WTC11 (cell line): ENCODE data around the gene PARM1. TPM values are rescaled to one million over a fixed set of nuclear protein-coding genes. Genes with fewer than 3 reads are reported as not detected.
A peak's percentile ranks its signal among the peaks of the same experiment; 100 is the strongest.

ENCODE experiments used
- ATAC-seq: fragments of 200-7000 bp; cut with Tn5 transposase; 2 replicates; pipeline ENCODE4 v1.10.0; 2021; ENCODE audit warnings: mild to moderate bottlenecking, moderate library complexity
- CTCF ChIA-PET: fragments of 300-600 bp; sonication (Branson Sonifier 250); formaldehyde crosslinking; loops from one replicate; lab custom pipeline; 2021; ENCODE audit warnings: antibody characterized with exemption; lab: Charles Lee
- POLR2A ChIA-PET: fragments of 350-600 bp; sonication (Branson Sonifier 250); formaldehyde crosslinking; loops from one replicate; lab custom pipeline; 2021; ENCODE audit warnings: antibody characterized with exemption; lab: Charles Lee
- DNase-seq: peaks from one replicate; pipeline ENCODE4 v3.0.0; 2021; ENCODE audit warnings: low spot score
- H3K27ac Mint-ChIP-seq: 2 replicates; pipeline ENCODE4 v1.8.0; 2021; ENCODE audit warnings: mixed read lengths
- H3K27me3 Mint-ChIP-seq: 2 replicates; pipeline ENCODE4 v1.8.0; 2021; ENCODE audit warnings: low read depth, mild to moderate bottlenecking, moderate library complexity, mixed read lengths
- H3K36me3 Mint-ChIP-seq: 2 replicates; pipeline ENCODE4 v1.8.0; 2021; ENCODE audit warnings: mixed read lengths
- H3K4me1 Mint-ChIP-seq: 2 replicates; pipeline ENCODE4 v1.8.0; 2022; ENCODE audit warnings: mixed read lengths
- H3K4me3 Mint-ChIP-seq: 2 replicates; pipeline ENCODE4 v1.8.0; 2021; ENCODE audit warnings: mild to moderate bottlenecking, moderate library complexity, mixed read lengths
- H3K9me3 Mint-ChIP-seq: 2 replicates; pipeline ENCODE4 v1.8.0; 2021; ENCODE audit warnings: mixed read lengths
- ATF2 ChIP-seq: sonication (generic); formaldehyde crosslinking; IDR thresholded peaks from 2 replicates; pipeline ENCODE4 v1.8.1; 2022; ENCODE audit warnings: low read depth, missing genetic modification reagents, borderline replicate concordance
- CREB1 ChIP-seq: sonication (generic); formaldehyde crosslinking; IDR thresholded peaks from 2 replicates; pipeline ENCODE4 v1.8.0; 2023; ENCODE audit warnings: mild to moderate bottlenecking, missing genetic modification reagents
- E2F1 ChIP-seq: sonication (generic); formaldehyde crosslinking; IDR thresholded peaks from 2 replicates; pipeline ENCODE4 v1.8.0; 2022; ENCODE audit warnings: mild to moderate bottlenecking, missing genetic modification reagents
- ELF4 ChIP-seq: sonication (generic); formaldehyde crosslinking; IDR thresholded peaks from 2 replicates; pipeline ENCODE4 v1.8.1; 2022; ENCODE audit warnings: low read depth, mild to moderate bottlenecking, moderate library complexity, missing genetic modification reagents
- GRHL2 ChIP-seq: fragments of 250-450 bp; sonication (Bioruptor Pico); IDR thresholded peaks from 2 replicates; pipeline ENCODE4 v1.8.0; 2022; ENCODE audit warnings: mild to moderate bottlenecking, moderate library complexity; ENCODE audit not compliant: insufficient replicate concordance, severe bottlenecking
- HMGA2 ChIP-seq: fragments of 250-450 bp; sonication (Bioruptor Pico); IDR thresholded peaks from 2 replicates; pipeline ENCODE4 v1.4.0; 2021; ENCODE audit warnings: mild to moderate bottlenecking, moderate library complexity
- IRF2 ChIP-seq: sonication (generic); formaldehyde crosslinking; IDR thresholded peaks from 2 replicates; pipeline ENCODE4 v1.8.0; 2022; ENCODE audit warnings: low read depth, missing genetic modification reagents, borderline replicate concordance
- JAZF1 ChIP-seq: fragments of 250-450 bp; sonication (Bioruptor Pico); IDR thresholded peaks from 2 replicates; pipeline ENCODE4 v1.9.0; 2021; ENCODE audit warnings: moderate library complexity, mild to moderate bottlenecking, inconsistent platforms
- MXD4 ChIP-seq: fragments of 250-450 bp; sonication (Bioruptor Pico); IDR thresholded peaks from 2 replicates; pipeline ENCODE4 v1.8.0; 2021; ENCODE audit warnings: mild to moderate bottlenecking, moderate library complexity, borderline replicate concordance
- NFE2L1 ChIP-seq: sonication (generic); formaldehyde crosslinking; IDR thresholded peaks from 2 replicates; pipeline ENCODE4 v1.8.1; 2023; ENCODE audit warnings: missing genetic modification reagents
- NR2C2 ChIP-seq: sonication (generic); formaldehyde crosslinking; IDR thresholded peaks from 2 replicates; pipeline ENCODE4 v1.8.0; 2022; ENCODE audit warnings: mild to moderate bottlenecking, missing genetic modification reagents
- SMAD3 ChIP-seq: sonication (generic); formaldehyde crosslinking; IDR thresholded peaks from 2 replicates; pipeline ENCODE4 v1.8.0; 2022; ENCODE audit warnings: missing genetic modification reagents, mild to moderate bottlenecking, borderline replicate concordance
- SMAD4 ChIP-seq: sonication (generic); formaldehyde crosslinking; IDR thresholded peaks from 2 replicates; pipeline ENCODE4 v1.8.0; 2022; ENCODE audit warnings: mild to moderate bottlenecking, missing genetic modification reagents
- TP53 ChIP-seq: sonication (generic); formaldehyde crosslinking; IDR thresholded peaks from 2 replicates; pipeline ENCODE4 v1.8.1; 2023; ENCODE audit warnings: mild to moderate bottlenecking, missing genetic modification reagents
- USF2 ChIP-seq: sonication (generic); formaldehyde crosslinking; IDR thresholded peaks from 2 replicates; pipeline ENCODE4 v1.8.1; 2023; ENCODE audit warnings: mild to moderate bottlenecking, missing genetic modification reagents, moderate library complexity
- ZNF138 ChIP-seq: sonication (generic); formaldehyde crosslinking; conservative IDR thresholded peaks from 2 replicates; pipeline ENCODE4 v1.8.1; 2022; ENCODE audit warnings: mild to moderate bottlenecking, moderate library complexity, missing genetic modification reagents
- ZNF396 ChIP-seq: fragments of 250-450 bp; sonication (Bioruptor Pico); IDR thresholded peaks from 2 replicates; pipeline ENCODE4 v1.8.0; 2021; ENCODE audit warnings: mild to moderate bottlenecking, moderate library complexity, borderline replicate concordance
- ZNF425 ChIP-seq: fragments of 250-450 bp; sonication (Bioruptor Pico); conservative IDR thresholded peaks from 2 replicates; pipeline ENCODE4 v1.9.0; 2021; ENCODE audit warnings: mild to moderate bottlenecking
- total RNA-seq: library from RNA; stranded (reverse); gene quantifications from 3 replicates; pipeline ENCODE4 v1.2.3, GENCODE V29; 2021
- TF ChIP-seq, protein P1 (sequence below): sonication (generic); formaldehyde crosslinking; IDR thresholded peaks from 2 replicates; pipeline ENCODE4 v1.8.0; 2022; ENCODE audit warnings: mild to moderate bottlenecking, missing genetic modification reagents
- TF ChIP-seq, protein P2 (sequence below): fragments of 250-450 bp; sonication (Bioruptor Pico); IDR thresholded peaks from 2 replicates; pipeline ENCODE4 v1.9.0; 2021; ENCODE audit warnings: mild to moderate bottlenecking
- TF ChIP-seq, protein P3 (sequence below): sonication (generic); formaldehyde crosslinking; IDR thresholded peaks from 2 replicates; pipeline ENCODE4 v1.8.0; 2022; ENCODE audit warnings: mild to moderate bottlenecking, missing genetic modification reagents
- TF ChIP-seq, protein P4 (sequence below): fragments of 250-450 bp; sonication (Bioruptor Pico); IDR thresholded peaks from 2 replicates; pipeline ENCODE4 v1.9.0; 2021; ENCODE audit warnings: mild to moderate bottlenecking
- TF ChIP-seq, protein P5 (sequence below): fragments of 250-450 bp; sonication (Bioruptor Pico); IDR thresholded peaks from 2 replicates; pipeline ENCODE4 v1.9.0; 2021; ENCODE audit warnings: moderate library complexity, mild to moderate bottlenecking, inconsistent platforms, borderline replicate concordance
- TF ChIP-seq, protein P6 (sequence below): sonication (generic); formaldehyde crosslinking; IDR thresholded peaks from 2 replicates; pipeline ENCODE4 v1.8.1; 2023; ENCODE audit warnings: mild to moderate bottlenecking, missing genetic modification reagents, moderate library complexity

PARM1 gene
- total RNA-seq, 1 experiment from 2014 or later = 6.3 TPM

DNA sequence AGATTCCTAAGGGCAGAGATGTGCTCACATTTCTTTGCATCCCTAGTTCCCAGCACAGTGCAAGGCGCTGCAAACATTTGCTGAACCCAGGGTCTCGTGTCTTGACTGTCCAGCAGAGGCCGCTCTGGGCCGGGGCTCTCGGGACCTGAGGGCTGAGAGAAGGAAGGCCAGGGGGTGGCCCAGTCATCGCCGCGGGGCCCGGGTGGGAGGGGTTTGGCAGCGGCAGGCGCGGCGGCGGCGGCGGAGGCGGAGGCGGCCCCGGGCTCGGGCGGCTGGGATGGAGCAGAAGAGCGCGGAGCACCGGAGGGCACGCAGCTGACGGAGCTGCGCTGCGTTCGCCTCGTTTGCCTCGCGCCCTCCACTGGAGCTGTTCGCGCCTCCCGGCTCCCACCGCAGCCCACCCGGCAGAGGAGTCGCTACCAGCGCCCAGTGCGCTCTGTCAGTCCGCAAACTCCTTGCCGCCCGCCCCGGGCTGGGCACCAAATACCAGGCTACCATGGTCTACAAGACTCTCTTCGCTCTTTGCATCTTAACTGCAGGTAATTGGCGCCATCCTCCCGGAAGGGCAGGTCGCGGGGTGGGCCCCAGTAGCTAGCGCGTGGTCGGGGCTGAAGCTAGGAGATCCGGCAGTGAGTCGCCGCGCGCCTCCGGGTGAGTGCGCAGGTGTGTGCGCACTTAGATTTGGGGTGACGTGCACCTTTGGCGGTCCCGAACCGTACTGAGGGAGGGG, at the start of gene PARM1 (continued):
- 0 out of 2 replicates have a peak, but pooled peaks have one; percentile 17 for TF ChIP-seq ZNF138
- TF ChIP-seq, protein P1, sequence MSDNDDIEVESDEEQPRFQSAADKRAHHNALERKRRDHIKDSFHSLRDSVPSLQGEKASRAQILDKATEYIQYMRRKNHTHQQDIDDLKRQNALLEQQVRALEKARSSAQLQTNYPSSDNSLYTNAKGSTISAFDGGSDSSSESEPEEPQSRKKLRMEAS (CRISPR knock-in tag) = peak; percentile 86
- no peak for TF ChIP-seq E2F1
- TF ChIP-seq, protein P2, sequence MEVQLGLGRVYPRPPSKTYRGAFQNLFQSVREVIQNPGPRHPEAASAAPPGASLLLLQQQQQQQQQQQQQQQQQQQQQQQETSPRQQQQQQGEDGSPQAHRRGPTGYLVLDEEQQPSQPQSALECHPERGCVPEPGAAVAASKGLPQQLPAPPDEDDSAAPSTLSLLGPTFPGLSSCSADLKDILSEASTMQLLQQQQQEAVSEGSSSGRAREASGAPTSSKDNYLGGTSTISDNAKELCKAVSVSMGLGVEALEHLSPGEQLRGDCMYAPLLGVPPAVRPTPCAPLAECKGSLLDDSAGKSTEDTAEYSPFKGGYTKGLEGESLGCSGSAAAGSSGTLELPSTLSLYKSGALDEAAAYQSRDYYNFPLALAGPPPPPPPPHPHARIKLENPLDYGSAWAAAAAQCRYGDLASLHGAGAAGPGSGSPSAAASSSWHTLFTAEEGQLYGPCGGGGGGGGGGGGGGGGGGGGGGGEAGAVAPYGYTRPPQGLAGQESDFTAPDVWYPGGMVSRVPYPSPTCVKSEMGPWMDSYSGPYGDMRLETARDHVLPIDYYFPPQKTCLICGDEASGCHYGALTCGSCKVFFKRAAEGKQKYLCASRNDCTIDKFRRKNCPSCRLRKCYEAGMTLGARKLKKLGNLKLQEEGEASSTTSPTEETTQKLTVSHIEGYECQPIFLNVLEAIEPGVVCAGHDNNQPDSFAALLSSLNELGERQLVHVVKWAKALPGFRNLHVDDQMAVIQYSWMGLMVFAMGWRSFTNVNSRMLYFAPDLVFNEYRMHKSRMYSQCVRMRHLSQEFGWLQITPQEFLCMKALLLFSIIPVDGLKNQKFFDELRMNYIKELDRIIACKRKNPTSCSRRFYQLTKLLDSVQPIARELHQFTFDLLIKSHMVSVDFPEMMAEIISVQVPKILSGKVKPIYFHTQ = no peak
- no peak for TF ChIP-seq NR2C2
- TF ChIP-seq NFE2L1 (CRISPR knock-in tag) = no peak
- no peak; the same call in 1 of the 2 replicates for TF ChIP-seq SMAD3 (CRISPR knock-in tag)
- peak; percentile 83; the same call in 1 of the 2 replicates for TF ChIP-seq TP53 (CRISPR knock-in tag)
- no peak for TF ChIP-seq ZNF396 (CRISPR knock-in tag)
- TF ChIP-seq HMGA2 (CRISPR knock-in tag) = no peak
- TF ChIP-seq GRHL2 = no peak
- no peak for TF ChIP-seq USF2
- TF ChIP-seq, protein P3, sequence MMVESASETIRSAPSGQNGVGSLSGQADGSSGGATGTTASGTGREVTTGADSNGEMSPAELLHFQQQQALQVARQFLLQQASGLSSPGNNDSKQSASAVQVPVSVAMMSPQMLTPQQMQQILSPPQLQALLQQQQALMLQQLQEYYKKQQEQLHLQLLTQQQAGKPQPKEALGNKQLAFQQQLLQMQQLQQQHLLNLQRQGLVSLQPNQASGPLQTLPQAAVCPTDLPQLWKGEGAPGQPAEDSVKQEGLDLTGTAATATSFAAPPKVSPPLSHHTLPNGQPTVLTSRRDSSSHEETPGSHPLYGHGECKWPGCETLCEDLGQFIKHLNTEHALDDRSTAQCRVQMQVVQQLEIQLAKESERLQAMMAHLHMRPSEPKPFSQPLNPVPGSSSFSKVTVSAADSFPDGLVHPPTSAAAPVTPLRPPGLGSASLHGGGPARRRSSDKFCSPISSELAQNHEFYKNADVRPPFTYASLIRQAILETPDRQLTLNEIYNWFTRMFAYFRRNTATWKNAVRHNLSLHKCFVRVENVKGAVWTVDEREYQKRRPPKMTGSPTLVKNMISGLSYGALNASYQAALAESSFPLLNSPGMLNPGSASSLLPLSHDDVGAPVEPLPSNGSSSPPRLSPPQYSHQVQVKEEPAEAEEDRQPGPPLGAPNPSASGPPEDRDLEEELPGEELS (CRISPR knock-in tag) = no peak
- TF ChIP-seq, protein P4, sequence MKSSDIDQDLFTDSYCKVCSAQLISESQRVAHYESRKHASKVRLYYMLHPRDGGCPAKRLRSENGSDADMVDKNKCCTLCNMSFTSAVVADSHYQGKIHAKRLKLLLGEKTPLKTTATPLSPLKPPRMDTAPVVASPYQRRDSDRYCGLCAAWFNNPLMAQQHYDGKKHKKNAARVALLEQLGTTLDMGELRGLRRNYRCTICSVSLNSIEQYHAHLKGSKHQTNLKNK (CRISPR knock-in tag) = no peak
- no peak for TF ChIP-seq CREB1 (CRISPR knock-in tag)

DNA sequence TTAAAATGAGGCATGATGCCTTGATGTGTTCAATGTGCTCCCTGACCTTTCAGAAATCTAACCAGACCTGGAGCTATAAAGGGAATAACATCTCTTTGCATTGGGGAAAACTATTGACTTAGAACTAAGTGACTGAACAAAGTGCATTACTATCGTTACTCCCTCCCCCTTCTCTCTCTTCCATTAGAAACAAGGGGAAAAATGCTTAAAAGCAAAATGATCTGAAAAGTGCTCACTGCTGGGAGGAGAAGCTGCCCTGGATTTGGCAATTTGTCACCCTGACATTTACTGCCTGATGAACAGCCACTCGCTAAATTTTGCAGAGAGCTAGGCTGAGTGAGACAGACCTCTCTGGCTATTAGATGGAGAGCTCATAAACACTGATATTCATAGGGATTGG, 48.6 kb upstream of the PARM1 start:
- ChIA-PET CTCF (interaction anchor here (1.0 to 1.5 kb wide), 2 partner anchors 9 to 10 kb away, joined by 4 to 5 read pairs; no protein-coding TSS in a partner anchor), POLR2A (no interaction called here)
- Mint-ChIP-seq H3K36me3 (peaks cover 8% of the 10 kb centered on the region), H3K27ac (no peak overlapping the region), H3K27me3 (no peaks in the 10 kb centered on the region), H3K9me3 (peaks cover 31% of the 10 kb centered on the region), H3K4me1 (peaks cover 3% of the 10 kb centered on the region), H3K4me3 (no peak overlapping the region)
- DNase-seq = no peak
- ATAC-seq = no peak
- TF ChIP-seq ELF4 (CRISPR knock-in tag) = no peak
- no peak for TF ChIP-seq IRF2
- no peak for TF ChIP-seq HMGA2 (CRISPR knock-in tag)
- TF ChIP-seq, protein P5, sequence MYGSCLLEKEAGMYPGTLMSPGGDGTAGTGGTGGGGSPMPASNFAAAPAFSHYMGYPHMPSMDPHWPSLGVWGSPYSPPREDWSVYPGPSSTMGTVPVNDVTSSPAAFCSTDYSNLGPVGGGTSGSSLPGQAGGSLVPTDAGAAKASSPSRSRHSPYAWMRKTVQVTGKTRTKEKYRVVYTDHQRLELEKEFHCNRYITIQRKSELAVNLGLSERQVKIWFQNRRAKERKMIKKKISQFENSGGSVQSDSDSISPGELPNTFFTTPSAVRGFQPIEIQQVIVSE (CRISPR knock-in tag) = no peak
- TF ChIP-seq JAZF1 (CRISPR knock-in tag) = no peak
- TF ChIP-seq ATF2 (CRISPR knock-in tag) = no peak
- no peak for TF ChIP-seq SMAD4 (CRISPR knock-in tag)
- no peak for TF ChIP-seq ZNF425 (CRISPR knock-in tag)
- TF ChIP-seq, protein P6, sequence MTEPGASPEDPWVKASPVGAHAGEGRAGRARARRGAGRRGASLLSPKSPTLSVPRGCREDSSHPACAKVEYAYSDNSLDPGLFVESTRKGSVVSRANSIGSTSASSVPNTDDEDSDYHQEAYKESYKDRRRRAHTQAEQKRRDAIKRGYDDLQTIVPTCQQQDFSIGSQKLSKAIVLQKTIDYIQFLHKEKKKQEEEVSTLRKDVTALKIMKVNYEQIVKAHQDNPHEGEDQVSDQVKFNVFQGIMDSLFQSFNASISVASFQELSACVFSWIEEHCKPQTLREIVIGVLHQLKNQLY (CRISPR knock-in tag) = no peak
- no peak for TF ChIP-seq MXD4 (CRISPR knock-in tag)
